ENCODE data around the gene WDR37.

GRCh38 chr10:1142596-1142995, 86.4 kb downstream of the WDR37 start:
- 0 out of 2 replicates have a peak, but pooled peaks have one; percentile 22 for TF ChIP-seq CTCF (IDR thresholded peaks at IDR 0.05)
- no peak for TF ChIP-seq EP300 (IDR thresholded peaks at IDR 0.05; ENCODE audit: borderline replicate concordance in 1 of 2, low read depth in 1 of 2, low read length in 1 of 2)
- no peak for TF ChIP-seq RCOR1 (IDR thresholded peaks at IDR 0.05; ENCODE audit: low read length)
- no peak for TF ChIP-seq MAX (IDR thresholded peaks at IDR 0.05; ENCODE audit: low read depth)
- TF ChIP-seq RFX5 (IDR thresholded peaks at IDR 0.05; ENCODE audit: low read length): no peak
- no peak for TF ChIP-seq GABPA (IDR thresholded peaks at IDR 0.05; ENCODE audit: low read depth)
- TF ChIP-seq EZH2phosphoT487 (IDR thresholded peaks at IDR 0.05; ENCODE audit: borderline replicate concordance, low read depth): no peak
